Measurements from ENCODE around the gene SMIM28. TPM values are rescaled to one million over a fixed set of nuclear protein-coding genes. Genes with fewer than 3 reads are reported as not detected.

The SMIM28 gene
- total RNA-seq, 1 donor, result not detected

- no peak overlapping the region for H3K4me3 ChIP-seq (ENCODE audit: insufficient read depth, low read length)
- H3K27me3 ChIP-seq (ENCODE audit: insufficient read depth, low read length), result no peaks in the 10 kb centered on the region
- no peak overlapping the region for H3K4me2 ChIP-seq (ENCODE audit: insufficient read depth, low read length)
- H3K9me3 ChIP-seq (ENCODE audit: low read depth, low read length), result no peaks in the 10 kb centered on the region
- no peaks in the 10 kb centered on the region for H3K4me1 ChIP-seq (ENCODE audit: insufficient read depth, low read length)
- no peaks in the 10 kb centered on the region for H3K79me2 ChIP-seq (ENCODE audit: insufficient read depth, low read length)
- no peak for DNase-seq (ENCODE audit: insufficient read length, low spot score, missing footprints)
- no peaks in the 10 kb centered on the region for H4K20me1 ChIP-seq (ENCODE audit: insufficient read depth, low read length)
- H3K27ac ChIP-seq (ENCODE audit: low read depth, low read length), result no peak overlapping the region
- no peaks in the 10 kb centered on the region for H3K36me3 ChIP-seq (ENCODE audit: insufficient read depth, low read length)
- no peak overlapping the region for H2AFZ ChIP-seq (ENCODE audit: low read length)
- no peak for TF ChIP-seq CTCF (IDR thresholded peaks at IDR 0.05; ENCODE audit: extremely low read depth, low read depth, low read length)
These were observed 6.0 kb upstream of the SMIM28 start for GRCh38 chr6:138371720-138372119.

GRCh38 chr6:138372711-138373463 lies 4.8 kb upstream of the SMIM28 start:
- no peak overlapping the region for H3K27ac ChIP-seq (ENCODE audit: low read depth, low read length)
- no peak for DNase-seq (ENCODE audit: insufficient read length, low spot score, missing footprints)

GRCh38 chr6:138374230-138374629 lies 3.5 kb upstream of the SMIM28 start:
- Histone ChIP-seq H2AFZ (ENCODE audit: low read length) (no peak overlapping the region), H3K79me2 (ENCODE audit: insufficient read depth, low read length) (no peaks in the 10 kb centered on the region), H3K4me3 (ENCODE audit: insufficient read depth, low read length) (no peak overlapping the region), H3K4me2 (ENCODE audit: insufficient read depth, low read length) (no peak overlapping the region), H3K27me3 (ENCODE audit: insufficient read depth, low read length) (peaks cover 2% of the 10 kb centered on the region), H3K36me3 (ENCODE audit: insufficient read depth, low read length) (no peaks in the 10 kb centered on the region), H3K4me1 (ENCODE audit: insufficient read depth, low read length) (no peaks in the 10 kb centered on the region), H3K27ac (ENCODE audit: low read depth, low read length) (no peak overlapping the region), H4K20me1 (ENCODE audit: insufficient read depth, low read length) (no peaks in the 10 kb centered on the region), H3K9me3 (ENCODE audit: low read depth, low read length) (no peaks in the 10 kb centered on the region)
- TF ChIP-seq CTCF (IDR thresholded peaks at IDR 0.05; ENCODE audit: extremely low read depth, low read depth, low read length), result no peak
- DNase-seq (ENCODE audit: insufficient read length, low spot score, missing footprints), result no peak

More at GRCh38 chr6:138372711-138373463, 4.8 kb upstream of the SMIM28 start:
- H3K27me3 ChIP-seq (ENCODE audit: insufficient read depth, low read length), result no peaks in the 10 kb centered on the region
- H3K4me1 ChIP-seq (ENCODE audit: insufficient read depth, low read length), result no peaks in the 10 kb centered on the region
- no peaks in the 10 kb centered on the region for H4K20me1 ChIP-seq (ENCODE audit: insufficient read depth, low read length)
- H3K4me2 ChIP-seq (ENCODE audit: insufficient read depth, low read length), result no peak overlapping the region
- no peaks in the 10 kb centered on the region for H3K9me3 ChIP-seq (ENCODE audit: low read depth, low read length)
- H3K36me3 ChIP-seq (ENCODE audit: insufficient read depth, low read length), result no peaks in the 10 kb centered on the region
- H2AFZ ChIP-seq (ENCODE audit: low read length), result no peak overlapping the region
- H3K4me3 ChIP-seq (ENCODE audit: insufficient read depth, low read length), result no peak overlapping the region
- H3K79me2 ChIP-seq (ENCODE audit: insufficient read depth, low read length), result no peaks in the 10 kb centered on the region
- no peak for TF ChIP-seq CTCF (IDR thresholded peaks at IDR 0.05; ENCODE audit: extremely low read depth, low read depth, low read length)

GRCh38 chr6:138374815-138375214 lies 2.9 kb upstream of the SMIM28 start:
- Histone ChIP-seq H3K27me3 (ENCODE audit: insufficient read depth, low read length) (peaks cover 3% of the 10 kb centered on the region), H3K4me1 (ENCODE audit: insufficient read depth, low read length) (no peaks in the 10 kb centered on the region), H4K20me1 (ENCODE audit: insufficient read depth, low read length) (no peaks in the 10 kb centered on the region), H3K36me3 (ENCODE audit: insufficient read depth, low read length) (no peaks in the 10 kb centered on the region), H3K27ac (ENCODE audit: low read depth, low read length) (no peak overlapping the region), H3K4me3 (ENCODE audit: insufficient read depth, low read length) (no peak overlapping the region), H3K79me2 (ENCODE audit: insufficient read depth, low read length) (no peaks in the 10 kb centered on the region), H2AFZ (ENCODE audit: low read length) (no peak overlapping the region), H3K4me2 (ENCODE audit: insufficient read depth, low read length) (no peak overlapping the region), H3K9me3 (ENCODE audit: low read depth, low read length) (no peaks in the 10 kb centered on the region)
- no peak for DNase-seq (ENCODE audit: insufficient read length, low spot score, missing footprints)
- TF ChIP-seq CTCF (IDR thresholded peaks at IDR 0.05; ENCODE audit: extremely low read depth, low read depth, low read length), result no peak
